Brain microvascular endothelial cell (primary cell): ENCODE measurements around the gene DHX34.

Experiments used
- DNase-seq: peaks from one replicate; pipeline ENCODE4 v3.0.0-alpha.2; 2020
- H3K27ac ChIP-seq: fragments of 250-450 bp; sonication (Bioruptor Pico); 2 replicates; pipeline ENCODE4 v1.5.1; 2020; ENCODE audit warnings: mild to moderate bottlenecking, moderate library complexity
- H3K27me3 ChIP-seq: fragments of 250-450 bp; sonication (Bioruptor Pico); replicated peaks from 2 replicates; pipeline ENCODE4 v1.5.1; 2020; ENCODE audit warnings: mild to moderate bottlenecking
- H3K36me3 ChIP-seq: fragments of 250-450 bp; sonication (Bioruptor Pico); replicated peaks from 2 replicates; pipeline ENCODE4 v1.5.1; 2020; ENCODE audit warnings: mild to moderate bottlenecking
- H3K4me3 ChIP-seq: 2 replicates; pipeline ENCODE4 v1.5.1; 2011; ENCODE audit warnings: low read depth, mild to moderate bottlenecking, control low read depth, low read length, moderate library complexity
- CTCF ChIP-seq: IDR thresholded peaks from 2 replicates; pipeline ENCODE4 v1.5.1; 2011; ENCODE audit warnings: low read depth, mild to moderate bottlenecking, moderate library complexity, low read length, control low read depth, inconsistent platforms; ENCODE audit errors: missing control alignments
- in situ Hi-C: cut with HindIII; loops from 2 replicates; pipeline ENCODE4 v1.10.0; 2017; ENCODE audit warnings: low sequenced_read_pairs, low pct_ligation_motif_present

DHX34 gene

GRCh38 chr19:47390533-47391488 is 41.7 kb downstream of the DHX34 start:
- no peak for DNase-seq
- Histone ChIP-seq H3K4me3 (no peak overlapping the region), H3K27ac (no peak overlapping the region), H3K36me3 (no peaks in the 10 kb centered on the region), H3K27me3 (no peaks in the 10 kb centered on the region)
- in situ Hi-C loops: no loop called here
- no peak for TF ChIP-seq CTCF

GRCh38 chr19:47391510-47392223 is 42.6 kb downstream of the DHX34 start:
- in situ Hi-C loops: no loop called here
- peak; percentile 63 for DNase-seq
- H3K27ac ChIP-seq: no peak overlapping the region
- H3K27me3 ChIP-seq: no peaks in the 10 kb centered on the region
- no peak overlapping the region for H3K4me3 ChIP-seq
- TF ChIP-seq CTCF: peak; percentile 93
- no peaks in the 10 kb centered on the region for H3K36me3 ChIP-seq

- no peaks in the 10 kb centered on the region for H3K27me3 ChIP-seq
- H3K4me3 ChIP-seq: no peak overlapping the region
- no peak for DNase-seq
- no peaks in the 10 kb centered on the region for H3K36me3 ChIP-seq
- H3K27ac ChIP-seq: no peak overlapping the region
- no peak for TF ChIP-seq CTCF
- in situ Hi-C loops: no loop called here
Measured at GRCh38 chr19:47398707-47399597, 49.8 kb downstream of the DHX34 start.

- no peak overlapping the region for H3K27ac ChIP-seq
- in situ Hi-C loops: no loop called here
Measured at GRCh38 chr19:47402504-47402903, 53.4 kb downstream of the DHX34 start.

More at GRCh38 chr19:47402504-47402903, 53.4 kb downstream of the DHX34 start:
- H3K4me3 ChIP-seq: no peak overlapping the region
- DNase-seq: no peak
- TF ChIP-seq CTCF: no peak
- no peaks in the 10 kb centered on the region for H3K36me3 ChIP-seq
- no peaks in the 10 kb centered on the region for H3K27me3 ChIP-seq
